Neural cell (in vitro differentiated cells): ENCODE results near the gene CNTNAP3.
"Not testable (repeated sequence)": the region's sequence is repeated elsewhere in the genome, so short reads cannot be mapped to it uniquely, and the experiment has no call there.

Experiments
- EP300 ChIP-seq: fragments of 450-650 bp; conservative IDR thresholded peaks from 2 replicates; pipeline ENCODE4 v1.6.1; 2014; ENCODE audit warnings: antibody characterized with exemption, mild to moderate bottlenecking, moderate library complexity; ENCODE audit not compliant: poor library complexity, severe bottlenecking
- EZH2 ChIP-seq: fragments of 200-600, 300-800 bp; shearing (Covaris generic), sonication (generic); IDR thresholded peaks from 2 replicates; pipeline ENCODE4 v1.6.1; 2014; ENCODE audit warnings: antibody characterized with exemption, low read length, borderline replicate concordance, mild to moderate bottlenecking; ENCODE audit not compliant: insufficient read depth, poor library complexity, severe bottlenecking
- POLR2AphosphoS5 ChIP-seq: IDR thresholded peaks from 2 replicates; pipeline ENCODE4 v1.6.1; 2012
- TF ChIP-seq, protein P1 (sequence below): fragments of 450-650 bp; IDR thresholded peaks from 2 replicates; pipeline ENCODE4 v1.5.1; 2014; ENCODE audit warnings: antibody characterized with exemption, mild to moderate bottlenecking, moderate library complexity; ENCODE audit not compliant: poor library complexity, severe bottlenecking
- TF ChIP-seq, protein P2 (sequence below): IDR thresholded peaks from 2 replicates; pipeline ENCODE4 v1.6.1; 2012; ENCODE audit warnings: borderline replicate concordance

DNA sequence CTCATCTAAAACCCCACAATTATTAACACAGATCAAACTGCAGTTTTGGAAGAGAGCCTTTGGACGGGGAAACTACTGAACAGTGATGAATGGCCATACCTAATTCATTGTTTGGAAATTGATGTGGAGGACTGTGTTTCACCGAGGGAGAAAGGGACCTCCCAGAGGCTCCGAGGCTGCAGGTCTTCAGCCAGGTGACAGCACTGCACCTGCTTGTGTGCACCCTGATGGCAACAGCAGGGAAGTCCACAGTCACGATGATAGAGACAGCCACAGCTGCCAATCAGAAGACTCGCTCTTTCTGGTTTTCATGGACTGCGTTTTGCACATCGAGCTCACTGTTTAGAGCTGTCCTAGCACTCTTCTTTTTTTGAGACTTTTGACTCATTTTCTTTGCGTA is 214.4 kb downstream of the CNTNAP3 start:
- TF ChIP-seq, protein P1, sequence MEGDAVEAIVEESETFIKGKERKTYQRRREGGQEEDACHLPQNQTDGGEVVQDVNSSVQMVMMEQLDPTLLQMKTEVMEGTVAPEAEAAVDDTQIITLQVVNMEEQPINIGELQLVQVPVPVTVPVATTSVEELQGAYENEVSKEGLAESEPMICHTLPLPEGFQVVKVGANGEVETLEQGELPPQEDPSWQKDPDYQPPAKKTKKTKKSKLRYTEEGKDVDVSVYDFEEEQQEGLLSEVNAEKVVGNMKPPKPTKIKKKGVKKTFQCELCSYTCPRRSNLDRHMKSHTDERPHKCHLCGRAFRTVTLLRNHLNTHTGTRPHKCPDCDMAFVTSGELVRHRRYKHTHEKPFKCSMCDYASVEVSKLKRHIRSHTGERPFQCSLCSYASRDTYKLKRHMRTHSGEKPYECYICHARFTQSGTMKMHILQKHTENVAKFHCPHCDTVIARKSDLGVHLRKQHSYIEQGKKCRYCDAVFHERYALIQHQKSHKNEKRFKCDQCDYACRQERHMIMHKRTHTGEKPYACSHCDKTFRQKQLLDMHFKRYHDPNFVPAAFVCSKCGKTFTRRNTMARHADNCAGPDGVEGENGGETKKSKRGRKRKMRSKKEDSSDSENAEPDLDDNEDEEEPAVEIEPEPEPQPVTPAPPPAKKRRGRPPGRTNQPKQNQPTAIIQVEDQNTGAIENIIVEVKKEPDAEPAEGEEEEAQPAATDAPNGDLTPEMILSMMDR, result not testable (repeated sequence)
- not testable (repeated sequence) for TF ChIP-seq EP300, POLR2AphosphoS5, EZH2
- TF ChIP-seq, protein P2, sequence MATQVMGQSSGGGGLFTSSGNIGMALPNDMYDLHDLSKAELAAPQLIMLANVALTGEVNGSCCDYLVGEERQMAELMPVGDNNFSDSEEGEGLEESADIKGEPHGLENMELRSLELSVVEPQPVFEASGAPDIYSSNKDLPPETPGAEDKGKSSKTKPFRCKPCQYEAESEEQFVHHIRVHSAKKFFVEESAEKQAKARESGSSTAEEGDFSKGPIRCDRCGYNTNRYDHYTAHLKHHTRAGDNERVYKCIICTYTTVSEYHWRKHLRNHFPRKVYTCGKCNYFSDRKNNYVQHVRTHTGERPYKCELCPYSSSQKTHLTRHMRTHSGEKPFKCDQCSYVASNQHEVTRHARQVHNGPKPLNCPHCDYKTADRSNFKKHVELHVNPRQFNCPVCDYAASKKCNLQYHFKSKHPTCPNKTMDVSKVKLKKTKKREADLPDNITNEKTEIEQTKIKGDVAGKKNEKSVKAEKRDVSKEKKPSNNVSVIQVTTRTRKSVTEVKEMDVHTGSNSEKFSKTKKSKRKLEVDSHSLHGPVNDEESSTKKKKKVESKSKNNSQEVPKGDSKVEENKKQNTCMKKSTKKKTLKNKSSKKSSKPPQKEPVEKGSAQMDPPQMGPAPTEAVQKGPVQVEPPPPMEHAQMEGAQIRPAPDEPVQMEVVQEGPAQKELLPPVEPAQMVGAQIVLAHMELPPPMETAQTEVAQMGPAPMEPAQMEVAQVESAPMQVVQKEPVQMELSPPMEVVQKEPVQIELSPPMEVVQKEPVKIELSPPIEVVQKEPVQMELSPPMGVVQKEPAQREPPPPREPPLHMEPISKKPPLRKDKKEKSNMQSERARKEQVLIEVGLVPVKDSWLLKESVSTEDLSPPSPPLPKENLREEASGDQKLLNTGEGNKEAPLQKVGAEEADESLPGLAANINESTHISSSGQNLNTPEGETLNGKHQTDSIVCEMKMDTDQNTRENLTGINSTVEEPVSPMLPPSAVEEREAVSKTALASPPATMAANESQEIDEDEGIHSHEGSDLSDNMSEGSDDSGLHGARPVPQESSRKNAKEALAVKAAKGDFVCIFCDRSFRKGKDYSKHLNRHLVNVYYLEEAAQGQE, result not testable (repeated sequence)
